GM23338 (cell line): ENCODE results near the gene SERPINA5.

ENCODE experiments used
- CREB1 ChIP-seq: fragments of 250-450 bp; sonication (Bioruptor Pico); IDR thresholded peaks from 2 replicates; pipeline ENCODE4 v1.5.0; 2020; ENCODE audit warnings: low read depth, mild to moderate bottlenecking, moderate library complexity
- CTCF ChIP-seq, 2 experiments: fragments of 200-600 bp in 1 of 2; sonication (generic) in 1 of 2; conservative IDR thresholded peaks; 2 replicates each; pipeline versions ENCODE4 v1.5.1 to v1.6.1; 2016 to 2017; ENCODE audit warnings: antibody characterized with exemption in 2 of 2, low read depth in 2 of 2, mild to moderate bottlenecking in 2 of 2, moderate library complexity in 1 of 2
- EZH2 ChIP-seq: fragments of 200-600 bp; sonication (generic); IDR thresholded peaks from one replicate; pipeline ENCODE4 v1.8.0; 2017; ENCODE audit warnings: antibody characterized with exemption, mild to moderate bottlenecking, low read depth; ENCODE audit not compliant: unreplicated experiment
- EZH2phosphoT487 ChIP-seq: fragments of 200-600 bp; sonication (generic); IDR thresholded peaks from one replicate; pipeline ENCODE4 v1.8.1; 2018; ENCODE audit warnings: antibody characterized with exemption; ENCODE audit not compliant: unreplicated experiment
- JUNB ChIP-seq: IDR thresholded peaks from one replicate; pipeline ENCODE4 v1.6.1; 2016; ENCODE audit warnings: antibody characterized with exemption; ENCODE audit not compliant: unreplicated experiment
- POLR2AphosphoS5 ChIP-seq: IDR thresholded peaks from 2 replicates; pipeline ENCODE4 v1.6.1; 2016; ENCODE audit warnings: antibody characterized with exemption, low read depth
- STAT1 ChIP-seq: IDR thresholded peaks from one replicate; pipeline ENCODE4 v1.6.1; 2016; ENCODE audit warnings: antibody characterized with exemption; ENCODE audit not compliant: unreplicated experiment
- ZNF331 ChIP-seq: fragments of 250-450 bp; sonication (Bioruptor Pico); IDR thresholded peaks from 2 replicates; pipeline ENCODE4 v1.5.0; 2020; ENCODE audit warnings: low read depth, mild to moderate bottlenecking, moderate library complexity
- TF ChIP-seq, protein P1 (sequence below): IDR thresholded peaks from one replicate; pipeline ENCODE4 v1.6.1; 2018; ENCODE audit warnings: antibody characterized with exemption; ENCODE audit not compliant: unreplicated experiment
- TF ChIP-seq, protein P2 (sequence below): fragments of 250-450 bp; sonication (Bioruptor Pico); IDR thresholded peaks from 2 replicates; pipeline ENCODE4 v1.5.0; 2020; ENCODE audit warnings: mild to moderate bottlenecking, moderate library complexity

GRCh38 chr14:94547151-94547680, 34.0 kb upstream of the SERPINA5 start:
- TF ChIP-seq EZH2phosphoT487 (no peak), CTCF (conservative IDR thresholded peaks at IDR 0.05; ENCODE audit: low read depth in 2 of 2) (no peak), ZNF331 (CRISPR knock-in tag) (no peak), EZH2 (no peak), POLR2AphosphoS5 (no peak), JUNB (no peak), CREB1 (no peak), STAT1 (no peak)
- TF ChIP-seq, protein P1, sequence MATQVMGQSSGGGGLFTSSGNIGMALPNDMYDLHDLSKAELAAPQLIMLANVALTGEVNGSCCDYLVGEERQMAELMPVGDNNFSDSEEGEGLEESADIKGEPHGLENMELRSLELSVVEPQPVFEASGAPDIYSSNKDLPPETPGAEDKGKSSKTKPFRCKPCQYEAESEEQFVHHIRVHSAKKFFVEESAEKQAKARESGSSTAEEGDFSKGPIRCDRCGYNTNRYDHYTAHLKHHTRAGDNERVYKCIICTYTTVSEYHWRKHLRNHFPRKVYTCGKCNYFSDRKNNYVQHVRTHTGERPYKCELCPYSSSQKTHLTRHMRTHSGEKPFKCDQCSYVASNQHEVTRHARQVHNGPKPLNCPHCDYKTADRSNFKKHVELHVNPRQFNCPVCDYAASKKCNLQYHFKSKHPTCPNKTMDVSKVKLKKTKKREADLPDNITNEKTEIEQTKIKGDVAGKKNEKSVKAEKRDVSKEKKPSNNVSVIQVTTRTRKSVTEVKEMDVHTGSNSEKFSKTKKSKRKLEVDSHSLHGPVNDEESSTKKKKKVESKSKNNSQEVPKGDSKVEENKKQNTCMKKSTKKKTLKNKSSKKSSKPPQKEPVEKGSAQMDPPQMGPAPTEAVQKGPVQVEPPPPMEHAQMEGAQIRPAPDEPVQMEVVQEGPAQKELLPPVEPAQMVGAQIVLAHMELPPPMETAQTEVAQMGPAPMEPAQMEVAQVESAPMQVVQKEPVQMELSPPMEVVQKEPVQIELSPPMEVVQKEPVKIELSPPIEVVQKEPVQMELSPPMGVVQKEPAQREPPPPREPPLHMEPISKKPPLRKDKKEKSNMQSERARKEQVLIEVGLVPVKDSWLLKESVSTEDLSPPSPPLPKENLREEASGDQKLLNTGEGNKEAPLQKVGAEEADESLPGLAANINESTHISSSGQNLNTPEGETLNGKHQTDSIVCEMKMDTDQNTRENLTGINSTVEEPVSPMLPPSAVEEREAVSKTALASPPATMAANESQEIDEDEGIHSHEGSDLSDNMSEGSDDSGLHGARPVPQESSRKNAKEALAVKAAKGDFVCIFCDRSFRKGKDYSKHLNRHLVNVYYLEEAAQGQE = no peak
- TF ChIP-seq, protein P2, sequence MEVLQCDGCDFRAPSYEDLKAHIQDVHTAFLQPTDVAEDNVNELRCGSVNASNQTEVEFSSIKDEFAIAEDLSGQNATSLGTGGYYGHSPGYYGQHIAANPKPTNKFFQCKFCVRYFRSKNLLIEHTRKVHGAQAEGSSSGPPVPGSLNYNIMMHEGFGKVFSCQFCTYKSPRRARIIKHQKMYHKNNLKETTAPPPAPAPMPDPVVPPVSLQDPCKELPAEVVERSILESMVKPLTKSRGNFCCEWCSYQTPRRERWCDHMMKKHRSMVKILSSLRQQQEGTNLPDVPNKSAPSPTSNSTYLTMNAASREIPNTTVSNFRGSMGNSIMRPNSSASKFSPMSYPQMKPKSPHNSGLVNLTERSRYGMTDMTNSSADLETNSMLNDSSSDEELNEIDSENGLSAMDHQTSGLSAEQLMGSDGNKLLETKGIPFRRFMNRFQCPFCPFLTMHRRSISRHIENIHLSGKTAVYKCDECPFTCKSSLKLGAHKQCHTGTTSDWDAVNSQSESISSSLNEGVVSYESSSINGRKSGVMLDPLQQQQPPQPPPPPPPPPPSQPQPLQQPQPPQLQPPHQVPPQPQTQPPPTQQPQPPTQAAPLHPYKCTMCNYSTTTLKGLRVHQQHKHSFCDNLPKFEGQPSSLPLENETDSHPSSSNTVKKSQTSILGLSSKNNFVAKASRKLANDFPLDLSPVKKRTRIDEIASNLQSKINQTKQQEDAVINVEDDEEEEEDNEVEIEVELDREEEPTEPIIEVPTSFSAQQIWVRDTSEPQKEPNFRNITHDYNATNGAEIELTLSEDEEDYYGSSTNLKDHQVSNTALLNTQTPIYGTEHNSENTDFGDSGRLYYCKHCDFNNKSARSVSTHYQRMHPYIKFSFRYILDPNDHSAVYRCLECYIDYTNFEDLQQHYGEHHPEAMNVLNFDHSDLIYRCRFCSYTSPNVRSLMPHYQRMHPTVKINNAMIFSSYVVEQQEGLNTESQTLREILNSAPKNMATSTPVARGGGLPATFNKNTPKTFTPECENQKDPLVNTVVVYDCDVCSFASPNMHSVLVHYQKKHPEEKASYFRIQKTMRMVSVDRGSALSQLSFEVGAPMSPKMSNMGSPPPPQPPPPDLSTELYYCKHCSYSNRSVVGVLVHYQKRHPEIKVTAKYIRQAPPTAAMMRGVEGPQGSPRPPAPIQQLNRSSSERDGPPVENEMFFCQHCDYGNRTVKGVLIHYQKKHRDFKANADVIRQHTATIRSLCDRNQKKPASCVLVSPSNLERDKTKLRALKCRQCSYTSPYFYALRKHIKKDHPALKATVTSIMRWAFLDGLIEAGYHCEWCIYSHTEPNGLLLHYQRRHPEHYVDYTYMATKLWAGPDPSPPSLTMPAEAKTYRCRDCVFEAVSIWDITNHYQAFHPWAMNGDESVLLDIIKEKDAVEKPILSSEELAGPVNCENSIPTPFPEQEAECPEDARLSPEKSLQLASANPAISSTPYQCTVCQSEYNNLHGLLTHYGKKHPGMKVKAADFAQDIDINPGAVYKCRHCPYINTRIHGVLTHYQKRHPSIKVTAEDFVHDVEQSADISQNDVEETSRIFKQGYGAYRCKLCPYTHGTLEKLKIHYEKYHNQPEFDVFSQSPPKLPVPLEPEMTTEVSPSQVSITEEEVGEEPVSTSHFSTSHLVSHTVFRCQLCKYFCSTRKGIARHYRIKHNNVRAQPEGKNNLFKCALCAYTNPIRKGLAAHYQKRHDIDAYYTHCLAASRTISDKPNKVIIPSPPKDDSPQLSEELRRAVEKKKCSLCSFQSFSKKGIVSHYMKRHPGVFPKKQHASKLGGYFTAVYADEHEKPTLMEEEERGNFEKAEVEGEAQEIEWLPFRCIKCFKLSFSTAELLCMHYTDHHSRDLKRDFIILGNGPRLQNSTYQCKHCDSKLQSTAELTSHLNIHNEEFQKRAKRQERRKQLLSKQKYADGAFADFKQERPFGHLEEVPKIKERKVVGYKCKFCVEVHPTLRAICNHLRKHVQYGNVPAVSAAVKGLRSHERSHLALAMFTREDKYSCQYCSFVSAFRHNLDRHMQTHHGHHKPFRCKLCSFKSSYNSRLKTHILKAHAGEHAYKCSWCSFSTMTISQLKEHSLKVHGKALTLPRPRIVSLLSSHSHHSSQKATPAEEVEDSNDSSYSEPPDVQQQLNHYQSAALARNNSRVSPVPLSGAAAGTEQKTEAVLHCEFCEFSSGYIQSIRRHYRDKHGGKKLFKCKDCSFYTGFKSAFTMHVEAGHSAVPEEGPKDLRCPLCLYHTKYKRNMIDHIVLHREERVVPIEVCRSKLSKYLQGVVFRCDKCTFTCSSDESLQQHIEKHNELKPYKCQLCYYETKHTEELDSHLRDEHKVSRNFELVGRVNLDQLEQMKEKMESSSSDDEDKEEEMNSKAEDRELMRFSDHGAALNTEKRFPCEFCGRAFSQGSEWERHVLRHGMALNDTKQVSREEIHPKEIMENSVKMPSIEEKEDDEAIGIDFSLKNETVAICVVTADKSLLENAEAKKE (CRISPR knock-in tag) = no peak
